Activated CD4-positive, alpha-beta T cell treated with anti-CD3 and anti-CD28 coated beads, Interleukin-2, amount 10 ng/mL, durations not matched to agents 7 days and 5 days (primary cell): ENCODE data around the gene BANP. TPM values are rescaled to one million over a fixed set of nuclear protein-coding genes. Genes with fewer than 3 reads are reported as not detected.
"Not testable (repeated sequence)": the region's sequence is repeated elsewhere in the genome, so short reads cannot be mapped to it uniquely, and the experiment has no call there.

Experiments used
- CTCF ChIA-PET: fragments of 350-600 bp; sonication (Branson Sonifier 250); formaldehyde crosslinking; loops from one replicate; lab custom pipeline; 2021; ENCODE audit warnings: antibody characterized with exemption; lab: Charles Lee
- POLR2A ChIA-PET: fragments of 350-600 bp; sonication (Branson Sonifier 250); formaldehyde crosslinking; loops from one replicate; lab custom pipeline; 2021; ENCODE audit warnings: antibody characterized with exemption; lab: Charles Lee
- DNase-seq: peaks from one replicate; pipeline ENCODE4 v3.0.0-alpha.2; 2020
- H3K27ac Mint-ChIP-seq: one replicate; pipeline ENCODE4 v1.8.0; 2021; ENCODE audit warnings: mild to moderate bottlenecking, moderate library complexity, mixed read lengths
- H3K27me3 Mint-ChIP-seq: one replicate; pipeline ENCODE4 v1.8.0; 2021; ENCODE audit warnings: mixed read lengths
- H3K36me3 Mint-ChIP-seq: one replicate; pipeline ENCODE4 v1.8.0; 2021; ENCODE audit warnings: low read depth, mixed read lengths
- H3K4me1 Mint-ChIP-seq: one replicate; pipeline ENCODE4 v1.8.0; 2021; ENCODE audit warnings: mixed read lengths
- H3K4me3 Mint-ChIP-seq: one replicate; pipeline ENCODE4 v1.8.0; 2021; ENCODE audit warnings: mild to moderate bottlenecking, moderate library complexity, mixed read lengths
- H3K9me3 Mint-ChIP-seq: one replicate; pipeline ENCODE4 v1.8.0; 2021; ENCODE audit warnings: mixed read lengths
- total RNA-seq, 2 experiments: library from RNA; stranded (reverse); gene quantifications; one replicate each; pipeline ENCODE4 v1.2.3, GENCODE V29; 2021

The BANP gene
- total RNA-seq, 2 experiments from 2014 or later: 43.2 to 45.5 TPM

DNA sequence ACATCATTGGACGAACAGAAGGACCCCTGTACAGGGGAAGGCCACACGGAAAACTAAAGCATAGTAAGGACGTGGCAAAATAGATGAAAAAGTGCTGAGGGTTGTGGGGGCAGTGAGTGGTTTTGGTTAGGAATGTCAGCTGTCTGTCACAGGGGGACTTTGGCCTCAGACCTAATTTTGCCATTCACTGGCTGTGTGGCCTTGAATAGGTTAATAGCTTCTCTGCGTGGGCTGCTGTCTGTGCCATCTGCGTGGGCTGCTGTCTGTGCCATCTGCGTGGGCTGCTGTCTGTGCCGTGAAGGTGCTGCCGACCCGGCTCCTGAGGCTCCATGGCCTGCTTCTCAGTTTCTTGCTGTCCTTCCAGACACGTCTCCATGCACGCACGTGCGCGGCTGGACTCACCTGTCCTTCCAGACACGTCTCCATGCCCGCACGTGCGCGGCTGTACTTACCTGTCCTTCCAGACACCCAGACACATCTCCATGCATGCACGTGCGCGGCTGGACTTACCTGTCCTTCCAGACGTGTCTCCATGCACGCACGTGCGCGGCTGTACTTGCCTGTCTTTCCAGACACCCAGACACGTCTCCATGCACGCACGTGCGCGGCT lies 47.1 kb downstream of the BANP start:
- H3K27ac Mint-ChIP-seq, CTCF ChIA-PET, H3K9me3 Mint-ChIP-seq, H3K4me1 Mint-ChIP-seq, H3K27me3 Mint-ChIP-seq, POLR2A ChIA-PET, H3K4me3 Mint-ChIP-seq, DNase-seq: not testable (repeated sequence)
- peaks cover 21% of the 10 kb centered on the region for H3K36me3 Mint-ChIP-seq

DNA sequence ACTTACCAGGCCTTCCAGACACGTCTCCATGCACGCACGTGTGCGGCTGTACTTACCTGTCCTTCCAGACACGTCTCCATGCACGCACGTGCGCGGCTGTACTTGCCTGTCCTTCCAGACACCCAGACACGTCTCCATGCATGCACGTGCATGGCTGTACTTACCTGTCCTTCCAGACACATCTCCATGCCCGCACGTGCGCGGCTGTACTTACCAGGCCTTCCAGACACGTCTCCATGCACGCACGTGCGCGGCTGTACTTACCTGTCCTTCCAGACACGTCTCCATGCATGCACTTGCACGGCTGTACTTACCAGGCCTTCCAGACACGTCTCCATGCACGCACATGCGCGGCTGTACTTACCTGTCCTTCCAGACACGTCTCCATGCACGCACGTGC lies 47.8 kb downstream of the BANP start:
- H3K4me3 Mint-ChIP-seq, H3K4me1 Mint-ChIP-seq, CTCF ChIA-PET, H3K9me3 Mint-ChIP-seq, H3K27ac Mint-ChIP-seq, POLR2A ChIA-PET, H3K27me3 Mint-ChIP-seq, DNase-seq: not testable (repeated sequence)
- peaks cover 21% of the 10 kb centered on the region for H3K36me3 Mint-ChIP-seq

DNA sequence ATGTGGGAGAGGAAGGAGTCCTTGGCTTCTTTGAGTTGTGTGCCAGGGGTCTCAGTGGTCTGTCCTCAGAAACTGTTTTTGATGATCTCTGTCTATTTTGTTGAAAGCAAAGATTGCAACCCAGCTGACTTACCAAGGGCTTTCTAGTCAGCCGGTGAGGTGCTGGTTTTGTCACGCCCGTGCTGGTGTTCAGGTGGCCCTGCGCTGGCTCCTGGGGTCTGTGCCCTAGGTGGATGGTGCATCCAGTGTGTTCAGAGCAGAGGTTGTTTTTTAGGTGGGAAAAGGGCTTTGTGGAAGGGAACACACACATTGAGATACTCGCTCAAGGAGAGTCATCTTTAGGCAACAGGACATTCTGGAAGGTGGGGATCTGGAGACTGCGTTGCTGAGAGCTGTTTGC lies 51.0 kb downstream of the BANP start:
- CTCF ChIA-PET: no interaction called here
- Mint-ChIP-seq H3K27ac (no peak overlapping the region), H3K4me1 (no peaks in the 10 kb centered on the region), H3K36me3 (peaks cover 32% of the 10 kb centered on the region), H3K4me3 (no peak overlapping the region), H3K27me3 (no peaks in the 10 kb centered on the region), H3K9me3 (no peaks in the 10 kb centered on the region)
- no peak for DNase-seq
- POLR2A ChIA-PET: no interaction called here

DNA sequence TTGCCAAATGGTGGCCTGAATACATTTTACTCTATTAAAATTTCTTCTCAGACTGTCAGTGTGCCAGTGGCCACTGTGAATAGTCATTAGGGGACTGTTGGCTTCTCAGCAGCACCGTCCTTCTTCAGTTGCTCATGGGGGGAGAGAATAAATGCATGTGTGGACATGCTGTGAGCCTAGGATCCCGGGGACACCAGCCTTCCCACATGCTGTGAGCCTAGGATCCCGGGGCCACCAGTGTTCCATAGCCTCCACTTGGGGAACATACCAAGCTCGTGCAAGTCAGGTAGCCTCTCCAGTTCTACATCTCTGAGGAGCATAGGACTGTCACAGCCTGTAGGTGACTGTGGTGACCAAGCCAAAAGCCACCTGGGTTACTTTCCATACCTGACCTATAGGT lies 51.5 kb downstream of the BANP start:
- H3K27ac Mint-ChIP-seq: no peak overlapping the region

DNA sequence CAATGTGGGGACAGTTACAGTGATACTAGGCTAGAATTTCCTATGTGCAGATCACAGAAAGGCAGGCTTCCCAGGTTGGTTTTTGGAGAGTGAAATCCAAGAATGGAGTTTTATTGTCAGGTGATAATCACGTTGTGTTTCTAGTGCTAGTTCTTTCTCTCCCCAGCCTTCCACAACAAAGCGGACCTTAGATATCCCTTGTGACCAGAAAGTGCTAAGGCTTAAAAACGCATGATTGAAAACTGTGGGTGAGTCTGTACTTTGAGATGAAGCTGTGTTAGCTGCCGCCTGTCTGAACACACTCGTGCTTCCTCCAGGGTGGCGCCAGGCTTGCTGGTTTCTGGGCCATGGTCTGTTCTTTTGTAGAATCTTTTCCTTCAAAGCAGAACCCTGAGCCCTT lies 52.1 kb downstream of the BANP start:
- no peak overlapping the region for H3K27ac Mint-ChIP-seq
- H3K9me3 Mint-ChIP-seq: no peaks in the 10 kb centered on the region
- H3K4me3 Mint-ChIP-seq: no peak overlapping the region
- DNase-seq: no peak
- ChIA-PET CTCF (no interaction called here), POLR2A (no interaction called here)
- no peaks in the 10 kb centered on the region for H3K4me1 Mint-ChIP-seq
- no peaks in the 10 kb centered on the region for H3K27me3 Mint-ChIP-seq
- H3K36me3 Mint-ChIP-seq: peaks cover 28% of the 10 kb centered on the region

More for the DNA sequence above, 51.5 kb downstream of the BANP start:
- no peaks in the 10 kb centered on the region for H3K4me1 Mint-ChIP-seq
- no peaks in the 10 kb centered on the region for H3K9me3 Mint-ChIP-seq
- ChIA-PET CTCF (no interaction called here), POLR2A (no interaction called here)
- no peaks in the 10 kb centered on the region for H3K27me3 Mint-ChIP-seq
- no peak overlapping the region for H3K4me3 Mint-ChIP-seq
- DNase-seq: no peak
- peaks cover 29% of the 10 kb centered on the region for H3K36me3 Mint-ChIP-seq

DNA sequence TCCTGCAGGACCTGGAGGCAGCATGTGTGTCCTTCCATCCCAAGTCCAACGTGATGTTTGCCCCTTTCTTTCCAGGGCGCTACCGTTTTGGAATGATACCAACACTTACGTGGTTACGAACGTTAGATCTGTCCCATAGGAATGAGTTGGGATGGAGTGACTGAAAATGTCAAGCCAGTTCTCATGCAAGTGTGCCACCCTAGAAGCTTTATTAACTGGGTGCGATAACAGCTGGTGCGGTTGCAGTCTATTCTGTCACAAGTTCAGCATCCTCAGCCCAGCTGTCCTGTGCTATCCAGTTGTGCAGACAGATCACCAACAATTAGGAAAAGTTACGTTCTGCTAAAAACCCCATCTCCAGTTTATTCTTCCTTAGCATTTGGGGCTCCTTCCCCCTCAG lies 52.5 kb downstream of the BANP start:
- H3K27me3 Mint-ChIP-seq: no peaks in the 10 kb centered on the region
- no peaks in the 10 kb centered on the region for H3K9me3 Mint-ChIP-seq
- H3K36me3 Mint-ChIP-seq: peaks cover 25% of the 10 kb centered on the region
- H3K27ac Mint-ChIP-seq: no peak overlapping the region
- ChIA-PET CTCF (no interaction called here), POLR2A (interaction anchor here (0.6 kb wide), 1 partner anchor 28 kb away, joined by 3 read pairs; no protein-coding TSS in a partner anchor)
- no peak for DNase-seq
- H3K4me1 Mint-ChIP-seq: no peaks in the 10 kb centered on the region
- H3K4me3 Mint-ChIP-seq: no peak overlapping the region

DNA sequence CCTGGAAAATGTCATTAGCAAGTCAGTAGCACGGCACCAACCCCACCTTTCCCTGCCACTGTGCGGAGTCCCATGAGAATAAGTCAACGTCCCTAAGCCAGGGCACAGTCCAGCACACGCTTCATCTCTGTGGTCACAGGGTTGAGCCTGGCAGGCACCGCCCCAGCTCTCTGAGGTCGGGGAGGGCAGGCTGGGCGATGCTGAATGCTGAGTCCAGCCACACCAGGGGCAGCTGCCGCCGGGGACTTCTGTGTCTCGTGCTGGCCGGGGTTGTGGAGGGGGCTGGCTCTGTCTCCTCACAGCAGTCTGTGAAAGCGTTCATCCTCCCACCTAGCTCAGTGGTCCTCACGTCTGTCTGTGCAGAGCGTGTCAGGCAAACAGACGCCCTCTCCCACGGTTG lies 53.2 kb downstream of the BANP start:
- no peak for DNase-seq
- H3K9me3 Mint-ChIP-seq: no peaks in the 10 kb centered on the region
- no peaks in the 10 kb centered on the region for H3K4me1 Mint-ChIP-seq
- CTCF ChIA-PET: no interaction called here
- H3K36me3 Mint-ChIP-seq: peaks cover 24% of the 10 kb centered on the region
- no peaks in the 10 kb centered on the region for H3K27me3 Mint-ChIP-seq
- no peak overlapping the region for H3K27ac Mint-ChIP-seq
- no peak overlapping the region for H3K4me3 Mint-ChIP-seq
- POLR2A ChIA-PET: interaction anchor here (0.6 kb wide), 1 partner anchor 27 kb away, joined by 3 read pairs; no protein-coding TSS in a partner anchor

DNA sequence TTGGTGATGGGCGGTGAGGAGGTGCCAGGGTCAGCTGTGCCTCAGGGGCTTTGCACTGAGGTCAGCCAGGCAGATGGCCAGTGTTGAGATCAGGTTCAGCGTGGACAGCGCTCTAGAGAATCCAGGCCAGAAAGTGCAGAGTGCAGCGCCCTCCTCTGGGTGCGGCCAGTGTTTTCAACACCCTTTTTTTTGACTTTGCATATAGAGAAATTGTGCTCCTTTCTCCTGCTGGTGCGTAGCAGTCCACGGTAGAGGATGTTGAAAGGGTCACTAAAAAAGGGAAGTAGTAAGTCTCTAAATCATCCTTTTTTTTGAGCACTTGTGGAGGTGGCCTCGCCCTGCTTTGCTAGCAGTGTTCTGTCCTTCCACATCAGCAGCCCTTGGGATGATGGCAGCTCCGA lies 53.9 kb downstream of the BANP start:
- peaks cover 24% of the 10 kb centered on the region for H3K36me3 Mint-ChIP-seq
- H3K4me3 Mint-ChIP-seq: no peak overlapping the region
- H3K27ac Mint-ChIP-seq: no peak overlapping the region
- H3K4me1 Mint-ChIP-seq: no peaks in the 10 kb centered on the region
- no peaks in the 10 kb centered on the region for H3K9me3 Mint-ChIP-seq
- ChIA-PET CTCF (no interaction called here), POLR2A (no interaction called here)
- no peak for DNase-seq
- H3K27me3 Mint-ChIP-seq: no peaks in the 10 kb centered on the region

DNA sequence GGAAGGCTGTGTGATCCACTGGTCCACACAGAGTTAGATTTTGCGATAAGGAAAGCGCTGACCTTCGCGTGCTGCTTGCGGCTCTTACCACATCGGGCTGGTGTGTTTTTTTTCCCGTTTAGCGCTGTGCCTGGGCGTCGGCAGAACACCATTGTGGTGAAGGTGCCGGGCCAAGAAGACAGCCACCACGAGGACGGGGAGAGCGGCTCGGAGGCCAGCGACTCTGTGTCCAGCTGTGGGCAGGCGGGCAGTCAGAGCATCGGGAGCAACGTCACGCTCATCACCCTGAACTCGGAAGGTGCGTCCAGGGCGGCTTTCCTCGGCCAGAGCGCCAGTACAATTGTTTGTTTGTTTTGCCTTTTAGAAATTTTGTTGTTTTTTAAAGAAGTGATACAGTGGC lies 54.7 kb downstream of the BANP start:
- peaks cover 27% of the 10 kb centered on the region for H3K36me3 Mint-ChIP-seq
- H3K9me3 Mint-ChIP-seq: no peaks in the 10 kb centered on the region
- no peak overlapping the region for H3K4me3 Mint-ChIP-seq
- no peaks in the 10 kb centered on the region for H3K27me3 Mint-ChIP-seq
- H3K4me1 Mint-ChIP-seq: no peaks in the 10 kb centered on the region
- POLR2A ChIA-PET: no interaction called here
- no peak for DNase-seq
- CTCF ChIA-PET: interaction anchor here (0.7 to 1.1 kb wide), 2 partner anchors 53 to 897 kb away, joined by 3 to 4 read pairs; no protein-coding TSS in a partner anchor
- H3K27ac Mint-ChIP-seq: no peak overlapping the region

DNA sequence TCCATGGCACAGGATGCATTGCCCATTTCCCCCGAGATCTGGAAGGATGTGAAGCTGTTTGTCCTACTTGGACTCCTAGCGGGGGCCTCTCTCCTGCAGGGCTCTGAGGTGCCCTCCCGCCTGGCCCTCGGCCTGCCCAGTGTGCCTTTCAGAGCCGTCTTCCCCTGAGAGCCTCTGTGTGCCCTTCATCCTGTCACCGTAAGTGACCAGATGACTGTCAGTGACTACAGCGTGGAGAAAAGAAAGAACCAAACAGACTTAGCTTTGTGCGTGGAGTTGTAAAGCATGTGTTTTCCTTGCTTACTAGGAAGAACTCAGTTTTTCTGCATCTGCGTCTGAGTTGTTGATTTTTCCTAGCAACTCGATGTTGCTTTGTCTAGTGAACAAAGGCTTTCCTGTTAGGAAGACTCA lies 56.1 kb downstream of the BANP start:
- Mint-ChIP-seq H3K4me3 (no peak overlapping the region), H3K9me3 (no peaks in the 10 kb centered on the region), H3K36me3 (peaks cover 22% of the 10 kb centered on the region), H3K27me3 (no peaks in the 10 kb centered on the region), H3K27ac (no peak overlapping the region), H3K4me1 (no peaks in the 10 kb centered on the region)
- no peak for DNase-seq
- ChIA-PET POLR2A (no interaction called here), CTCF (no interaction called here)

DNA sequence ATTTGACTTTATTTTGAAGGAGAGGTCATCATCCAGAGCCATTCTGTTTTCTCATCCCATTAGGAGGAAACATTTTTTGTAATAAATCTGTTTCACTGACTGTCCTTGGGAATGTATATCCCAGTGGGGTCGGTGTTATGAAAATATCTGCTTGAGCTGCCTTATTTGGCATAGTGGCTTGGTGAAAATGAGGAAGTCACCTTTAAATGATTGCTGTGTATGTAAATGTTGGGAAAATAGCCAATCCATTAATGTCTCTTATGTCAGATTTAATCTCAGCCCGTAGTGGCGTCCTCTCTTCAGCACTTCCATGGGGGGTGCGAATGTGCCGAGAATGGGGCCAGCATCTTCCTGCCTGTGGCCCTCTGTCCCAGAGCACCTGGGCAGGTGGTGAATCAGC lies 57.6 kb downstream of the BANP start:
- Mint-ChIP-seq H3K36me3 (peaks cover 25% of the 10 kb centered on the region), H3K27me3 (no peaks in the 10 kb centered on the region), H3K4me1 (no peaks in the 10 kb centered on the region), H3K27ac (no peak overlapping the region), H3K4me3 (no peak overlapping the region), H3K9me3 (no peaks in the 10 kb centered on the region)
- POLR2A ChIA-PET: no interaction called here
- CTCF ChIA-PET: interaction anchor here (1.2 kb wide), 1 partner anchor 12 kb away, joined by 3 read pairs; no protein-coding TSS in a partner anchor
- DNase-seq: no peak

DNA sequence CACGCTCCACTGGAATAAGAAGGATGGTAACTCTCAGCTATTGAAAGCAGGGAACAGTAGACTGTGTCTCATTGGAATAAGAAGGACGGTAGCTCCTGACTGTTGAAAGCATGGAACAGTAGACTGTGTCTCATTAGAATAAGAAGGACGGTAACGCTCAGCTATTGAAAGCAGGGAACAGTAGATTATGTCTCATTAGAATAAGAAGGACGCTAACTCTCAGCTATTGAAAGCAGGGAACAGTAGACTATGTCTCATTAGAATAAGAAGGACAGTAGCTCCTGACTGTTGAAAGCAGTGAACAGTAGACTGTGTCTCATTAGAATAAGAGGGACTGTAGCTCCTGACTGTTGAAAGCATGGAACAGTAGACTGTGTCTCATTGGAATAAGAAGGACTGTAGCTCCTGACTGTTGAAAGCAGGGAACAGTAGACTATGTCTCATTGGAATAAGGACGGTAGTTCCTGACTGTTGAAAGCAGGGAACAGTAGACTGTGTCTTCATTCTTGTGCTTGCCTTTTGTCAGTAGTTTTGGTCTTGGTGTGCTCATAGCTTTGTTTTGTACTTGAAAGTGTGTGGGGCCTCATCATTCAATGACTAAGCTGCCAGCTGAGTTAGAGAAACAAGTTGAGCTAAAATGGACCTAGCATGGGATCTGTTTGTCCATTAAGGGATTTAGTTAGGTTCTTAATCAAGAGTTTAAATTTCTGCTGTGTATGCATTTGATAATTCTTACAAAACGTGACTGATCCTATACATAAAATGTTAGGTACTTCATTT lies 58.5 kb downstream of the BANP start:
- H3K4me3 Mint-ChIP-seq: no peak overlapping the region
- peaks cover 23% of the 10 kb centered on the region for H3K36me3 Mint-ChIP-seq
- no peak overlapping the region for H3K27ac Mint-ChIP-seq
- no peaks in the 10 kb centered on the region for H3K27me3 Mint-ChIP-seq
- no peaks in the 10 kb centered on the region for H3K9me3 Mint-ChIP-seq
- ChIA-PET POLR2A (no interaction called here), CTCF (interaction anchor here (1.2 kb wide), 1 partner anchor 11 kb away, joined by 3 read pairs; no protein-coding TSS in a partner anchor)
- DNase-seq: no peak
- no peaks in the 10 kb centered on the region for H3K4me1 Mint-ChIP-seq

DNA sequence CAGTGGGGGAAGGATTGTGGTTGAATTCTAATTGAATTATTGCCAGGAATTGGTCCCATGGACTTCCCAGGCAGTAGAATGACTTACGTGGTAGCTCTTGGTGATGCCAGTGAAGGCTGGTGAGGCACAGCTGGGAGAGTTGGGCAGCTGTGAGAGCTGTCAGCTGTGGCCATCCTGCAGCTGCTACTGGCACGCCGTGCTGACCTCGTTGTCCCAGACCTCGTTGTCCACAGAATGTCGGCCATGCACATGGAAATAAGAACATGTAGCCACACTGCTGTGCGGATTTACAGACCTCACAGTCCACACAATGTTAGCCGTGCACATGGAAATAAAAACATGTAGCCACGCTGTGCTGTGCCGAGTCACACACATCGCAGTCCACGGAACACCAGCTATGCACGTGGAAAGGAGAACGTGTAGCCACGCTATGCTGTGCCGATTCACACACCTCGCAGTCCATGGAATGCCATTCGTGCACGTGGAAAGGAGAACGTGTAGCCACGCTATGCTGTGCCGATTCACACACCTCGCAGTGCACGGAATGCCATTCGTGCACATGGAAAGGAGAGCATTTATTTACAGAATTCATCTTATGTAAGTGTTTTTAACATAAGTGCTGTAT lies 59.2 kb downstream of the BANP start:
- POLR2A ChIA-PET: no interaction called here
- CTCF ChIA-PET: no interaction called here
- no peak for DNase-seq
- H3K9me3 Mint-ChIP-seq: no peaks in the 10 kb centered on the region
- H3K27ac Mint-ChIP-seq: no peak overlapping the region
- H3K4me1 Mint-ChIP-seq: no peaks in the 10 kb centered on the region
- H3K27me3 Mint-ChIP-seq: no peaks in the 10 kb centered on the region
- H3K4me3 Mint-ChIP-seq: no peak overlapping the region
- H3K36me3 Mint-ChIP-seq: peaks cover 21% of the 10 kb centered on the region
